Transverse colon (tissue), 4 donors: ENCODE measurements around the gene TXNDC16.

Source experiments
- CTCF ChIP-seq, 5 experiments: fragments of 200-600 bp in 3 of 5; fragments of 450-650 bp in 2 of 5; sonication (generic) in 3 of 5; IDR thresholded peaks; 1 replicate in 2 of 5; 2 replicates in 3 of 5; pipeline ENCODE4 v1.5.1; 2016 to 2017; ENCODE audit warnings: antibody characterized with exemption in 5 of 5, inconsistent platforms in 3 of 5, mild to moderate bottlenecking in 2 of 5, moderate library complexity in 1 of 5
- POLR2AphosphoS5 ChIP-seq, 3 donors: sonication (generic); formaldehyde crosslinking; IDR thresholded peaks; one replicate each; pipeline ENCODE4 v1.6.1; 2016; ENCODE audit warnings: antibody characterized with exemption in 3 of 3

GRCh38 chr14:52402812-52403526, 149.3 kb downstream of the TXNDC16 start:
- TF ChIP-seq POLR2AphosphoS5 (IDR thresholded peaks at IDR 0.05), result no peak
- TF ChIP-seq CTCF (IDR thresholded peaks at IDR 0.05), result no peak
